Right lobe of liver (tissue), 4 donors: ENCODE measurements around the gene MAN2B1.

ENCODE experiments used
- POLR2A ChIP-seq: fragments of 450-650 bp; IDR thresholded peaks from one replicate; pipeline ENCODE4 v1.6.1; 2017; ENCODE audit warnings: antibody characterized with exemption, mild to moderate bottlenecking
- TF ChIP-seq, protein P1 (sequence below), 4 donors: fragments of 200-600 bp in 3 of 4; fragments of 450-650 bp in 1 of 4; IDR thresholded peaks; one replicate each; pipeline versions ENCODE4 v1.5.1 to v1.8.0; 2016 to 2022; ENCODE audit warnings: antibody characterized with exemption in 4 of 4, mild to moderate bottlenecking in 2 of 4
- donor health status: DM: no; HTN: no; CAD: no.
- donor health status: DM: no; HTN: no; CAD: no.
- donor health status: DM: no; HTN: yes; CAD: no.

DNA sequence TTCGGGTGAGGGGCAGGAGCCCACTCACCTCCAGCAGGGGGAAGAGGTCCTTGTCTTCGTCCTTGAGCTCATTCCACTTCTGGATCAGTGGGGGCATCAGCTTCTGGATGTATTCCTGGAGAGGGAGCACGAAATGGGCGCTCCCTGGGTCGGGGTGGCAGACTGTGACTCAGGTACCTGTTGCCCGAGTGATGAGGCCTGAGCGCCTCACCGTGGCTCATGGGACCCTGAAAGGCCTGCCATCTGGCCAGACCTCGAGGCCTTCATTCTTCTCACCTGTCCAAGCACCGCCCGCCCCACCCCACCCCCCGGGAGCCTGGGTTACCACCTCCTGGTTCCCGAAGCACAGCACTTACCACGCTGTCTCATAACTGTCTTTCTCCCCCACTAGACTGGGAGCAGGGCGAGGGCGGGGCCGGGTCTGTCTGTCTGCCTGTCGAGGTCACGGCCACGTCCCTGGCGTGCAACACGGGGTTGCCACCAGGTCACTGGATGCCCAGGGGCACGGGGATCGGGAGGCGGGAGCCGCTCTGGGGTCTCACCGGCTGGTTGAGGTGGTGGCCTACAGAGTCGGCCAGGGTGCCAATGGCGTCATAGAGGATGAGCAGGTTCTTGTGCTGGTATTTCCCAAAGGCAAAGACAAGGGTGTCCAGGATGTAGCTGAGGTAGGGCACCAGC, 39.3 kb upstream of the MAN2B1 start:
- TF ChIP-seq, protein P1, sequence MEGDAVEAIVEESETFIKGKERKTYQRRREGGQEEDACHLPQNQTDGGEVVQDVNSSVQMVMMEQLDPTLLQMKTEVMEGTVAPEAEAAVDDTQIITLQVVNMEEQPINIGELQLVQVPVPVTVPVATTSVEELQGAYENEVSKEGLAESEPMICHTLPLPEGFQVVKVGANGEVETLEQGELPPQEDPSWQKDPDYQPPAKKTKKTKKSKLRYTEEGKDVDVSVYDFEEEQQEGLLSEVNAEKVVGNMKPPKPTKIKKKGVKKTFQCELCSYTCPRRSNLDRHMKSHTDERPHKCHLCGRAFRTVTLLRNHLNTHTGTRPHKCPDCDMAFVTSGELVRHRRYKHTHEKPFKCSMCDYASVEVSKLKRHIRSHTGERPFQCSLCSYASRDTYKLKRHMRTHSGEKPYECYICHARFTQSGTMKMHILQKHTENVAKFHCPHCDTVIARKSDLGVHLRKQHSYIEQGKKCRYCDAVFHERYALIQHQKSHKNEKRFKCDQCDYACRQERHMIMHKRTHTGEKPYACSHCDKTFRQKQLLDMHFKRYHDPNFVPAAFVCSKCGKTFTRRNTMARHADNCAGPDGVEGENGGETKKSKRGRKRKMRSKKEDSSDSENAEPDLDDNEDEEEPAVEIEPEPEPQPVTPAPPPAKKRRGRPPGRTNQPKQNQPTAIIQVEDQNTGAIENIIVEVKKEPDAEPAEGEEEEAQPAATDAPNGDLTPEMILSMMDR (IDR thresholded peaks at IDR 0.05): no peak
- no peak for TF ChIP-seq POLR2A
